Thyroid gland (tissue), 4 donors: ENCODE results near the gene BAG1. TPM values are rescaled to one million over a fixed set of nuclear protein-coding genes. Genes with fewer than 3 reads are reported as not detected.

Experiments
- DNase-seq, 2 donors: peaks; one replicate each; pipeline ENCODE4 v3.0.0-alpha.2; 2019
- H3K27ac ChIP-seq, 3 donors: fragments of 200-600 bp; sonication (generic); 1 replicate in 2 of 3; 2 replicates in 1 of 3; pipeline ENCODE4 v1.5.1; 2016 to 2019; ENCODE audit warnings: mild to moderate bottlenecking in 1 of 3, moderate library complexity in 1 of 3
- H3K27me3 ChIP-seq: fragments of 200-600 bp; sonication (generic); one replicate; pipeline ENCODE4 v1.5.1; 2019
- H3K36me3 ChIP-seq, 2 donors: fragments of 200-600 bp; sonication (generic); one replicate each; pipeline ENCODE4 v1.5.1; 2016 to 2019
- H3K4me1 ChIP-seq, 2 donors: fragments of 200-600 bp; sonication (generic); one replicate each; pipeline ENCODE4 v1.5.1; 2017 to 2019
- H3K4me3 ChIP-seq, 3 donors: fragments of 200-600 bp; sonication (generic); replicated peaks in 1 of 3; 1 replicate in 2 of 3; 2 replicates in 1 of 3; pipeline ENCODE4 v1.5.1; 2016; ENCODE audit warnings: mild to moderate bottlenecking in 1 of 3
- H3K9me3 ChIP-seq: fragments of 200-600 bp; sonication (generic); one replicate; pipeline ENCODE4 v1.5.1; 2017
- POLR2A ChIP-seq, 2 donors: fragments of 450-650 bp; IDR thresholded peaks; one replicate each; pipeline ENCODE4 v1.6.1; 2017; ENCODE audit warnings: antibody characterized with exemption in 2 of 2, mild to moderate bottlenecking in 2 of 2, moderate library complexity in 1 of 2
- WGBS, 2 donors: methylation state at CpG; one replicate each; pipeline ENCODE4 v1.1.5; 2017; 5-methylcytosine and 5-hydroxymethylcytosine counted together
- intact Hi-C: fragments of 100-400 bp; cut with DNase I; formaldehyde crosslinking; loops from one replicate; pipeline ENCODE4 v1.15.1; 2023
- total RNA-seq, 4 donors: library from RNA; depleted of rRNA; stranded (reverse); fragments of >200 nt; gene quantifications; one replicate each; pipeline ENCODE4 v1.2.3, GENCODE V29; 2016
- TF ChIP-seq, protein P1 (sequence below), 6 experiments: fragments of 200-600 bp in 3 of 6; fragments of 450-650 bp in 3 of 6; sonication (generic) in 3 of 6; IDR thresholded peaks; one replicate each; pipeline ENCODE4 v1.5.1; 2016 to 2019; ENCODE audit warnings: antibody characterized with exemption in 6 of 6, mild to moderate bottlenecking in 2 of 6, inconsistent platforms in 1 of 6, moderate library complexity in 1 of 6

BAG1 gene
- total RNA-seq, 4 donors from 2014 or later = 72.0 to 135 (median 99.3) TPM

DNA sequence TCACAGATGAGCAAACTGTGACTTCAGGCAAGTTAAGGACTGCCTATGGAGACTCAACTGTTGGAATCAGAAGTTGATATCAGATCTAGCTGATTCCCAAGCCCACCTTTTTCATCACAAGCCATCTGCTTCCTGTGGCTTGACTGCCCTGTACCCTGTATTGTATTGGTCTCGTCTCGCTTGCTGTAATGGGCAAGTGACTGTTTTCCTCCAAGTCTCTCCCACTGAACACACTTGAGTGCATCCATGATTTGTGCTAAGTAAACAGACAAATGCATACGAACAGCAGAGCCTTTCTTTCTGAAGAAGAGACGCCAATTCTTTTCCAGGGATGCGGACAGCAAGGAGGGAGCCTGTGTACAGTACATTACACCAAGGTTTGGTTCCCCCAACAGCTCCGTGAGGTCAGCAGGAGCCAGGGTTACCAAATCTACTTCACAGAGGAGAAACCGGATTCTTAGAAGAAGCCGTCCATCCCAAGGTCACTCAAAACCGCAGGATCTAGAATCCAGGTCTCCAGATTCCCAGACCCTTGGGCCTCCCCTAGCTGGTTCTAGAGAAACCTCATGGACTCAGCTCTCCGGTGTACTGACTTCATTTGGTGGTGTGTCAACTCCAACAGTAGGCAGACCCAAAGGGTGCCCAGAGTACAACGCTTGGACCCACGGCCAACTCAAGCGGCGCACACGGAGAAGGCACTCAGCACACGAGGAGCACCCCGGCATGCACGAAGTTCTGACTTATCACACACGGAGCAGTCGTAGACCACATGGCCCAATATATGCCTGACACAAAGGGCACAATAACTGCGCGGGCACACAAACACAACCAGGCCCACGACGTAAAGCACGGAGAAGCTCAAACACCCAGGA, 1.1 kb downstream of the BAG1 start:
- TF ChIP-seq, protein P1, sequence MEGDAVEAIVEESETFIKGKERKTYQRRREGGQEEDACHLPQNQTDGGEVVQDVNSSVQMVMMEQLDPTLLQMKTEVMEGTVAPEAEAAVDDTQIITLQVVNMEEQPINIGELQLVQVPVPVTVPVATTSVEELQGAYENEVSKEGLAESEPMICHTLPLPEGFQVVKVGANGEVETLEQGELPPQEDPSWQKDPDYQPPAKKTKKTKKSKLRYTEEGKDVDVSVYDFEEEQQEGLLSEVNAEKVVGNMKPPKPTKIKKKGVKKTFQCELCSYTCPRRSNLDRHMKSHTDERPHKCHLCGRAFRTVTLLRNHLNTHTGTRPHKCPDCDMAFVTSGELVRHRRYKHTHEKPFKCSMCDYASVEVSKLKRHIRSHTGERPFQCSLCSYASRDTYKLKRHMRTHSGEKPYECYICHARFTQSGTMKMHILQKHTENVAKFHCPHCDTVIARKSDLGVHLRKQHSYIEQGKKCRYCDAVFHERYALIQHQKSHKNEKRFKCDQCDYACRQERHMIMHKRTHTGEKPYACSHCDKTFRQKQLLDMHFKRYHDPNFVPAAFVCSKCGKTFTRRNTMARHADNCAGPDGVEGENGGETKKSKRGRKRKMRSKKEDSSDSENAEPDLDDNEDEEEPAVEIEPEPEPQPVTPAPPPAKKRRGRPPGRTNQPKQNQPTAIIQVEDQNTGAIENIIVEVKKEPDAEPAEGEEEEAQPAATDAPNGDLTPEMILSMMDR (IDR thresholded peaks at IDR 0.05) = no peak
- TF ChIP-seq POLR2A (IDR thresholded peaks at IDR 0.05) = peak in 1 of 2 donors; percentile 28
- no peak for DNase-seq
- Histone ChIP-seq H3K36me3 (peaks cover 35 to 36% of the 10 kb centered on the region in 2 donors), H3K9me3 (no peaks in the 10 kb centered on the region), H3K4me3 (peak overlapping the region; percentile 76 to 79 (median 77)), H3K27me3 (no peaks in the 10 kb centered on the region), H3K27ac (peak overlapping the region in 2 of 3 donors; percentile 78 to 89), H3K4me1 (peaks cover 14 to 20% of the 10 kb centered on the region in 2 donors)
- WGBS, 2 donors = 5 to 6% methylated on average over 14 to 25 of the region's 25 CpGs
- intact Hi-C loops = no loop called here

DNA sequence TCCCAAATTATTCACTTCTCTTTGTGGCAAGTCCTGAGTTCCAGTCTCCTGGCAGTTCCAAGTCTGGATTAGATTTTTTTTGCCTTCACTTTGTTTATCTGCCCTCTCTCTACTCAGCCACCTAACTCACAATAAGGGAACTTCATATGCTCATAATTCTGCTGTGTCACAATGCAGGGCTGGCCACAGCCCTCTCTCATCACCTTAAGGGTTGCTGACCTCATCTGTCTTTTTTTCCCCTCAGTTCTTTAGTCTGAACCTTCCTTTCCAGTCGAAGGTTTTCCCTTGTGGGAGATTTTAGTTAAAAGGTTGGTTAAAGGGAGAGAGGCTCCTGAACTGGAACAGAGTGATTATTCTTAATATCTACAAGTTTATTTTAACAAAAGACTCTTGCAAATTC, 4.1 kb downstream of the BAG1 start:
- no peak for TF ChIP-seq POLR2A (IDR thresholded peaks at IDR 0.05)
- TF ChIP-seq, protein P1 (IDR thresholded peaks at IDR 0.05) = no peak

DNA sequence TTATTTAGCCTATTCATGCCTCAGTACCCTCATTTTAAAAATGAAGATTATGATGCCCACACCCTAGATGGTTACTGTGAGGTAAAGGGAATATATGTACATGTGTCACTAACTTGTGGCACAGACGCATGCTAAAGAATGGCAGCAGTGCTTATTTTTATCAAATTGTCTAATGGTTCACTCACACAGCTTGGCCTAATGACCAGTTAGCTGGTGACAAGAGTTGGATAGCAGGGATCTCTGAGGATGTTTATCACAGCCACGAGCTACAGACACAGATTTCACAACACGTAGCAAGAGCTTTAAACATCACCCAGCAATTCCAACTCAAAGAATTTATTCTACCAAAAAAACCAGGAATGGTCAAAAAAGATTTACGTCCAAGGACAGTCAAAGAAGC, 7.2 kb downstream of the BAG1 start:
- intact Hi-C loops = no loop called here
- Histone ChIP-seq H3K27me3 (no peaks in the 10 kb centered on the region), H3K36me3 (peaks cover 81 to 82% of the 10 kb centered on the region in 2 donors), H3K9me3 (no peaks in the 10 kb centered on the region), H3K27ac (no peak overlapping the region), H3K4me1 (no peaks in the 10 kb centered on the region), H3K4me3 (no peak overlapping the region)
- TF ChIP-seq, protein P1 (IDR thresholded peaks at IDR 0.05) = no peak
- TF ChIP-seq POLR2A (IDR thresholded peaks at IDR 0.05) = no peak
- 93 to 97% methylated on average over 4 of the region's 4 CpGs for WGBS, 2 donors
- DNase-seq = no peak

More for the DNA sequence above, 4.1 kb downstream of the BAG1 start:
- no peaks in the 10 kb centered on the region for H3K27me3 ChIP-seq
- H3K9me3 ChIP-seq = no peaks in the 10 kb centered on the region
- H3K4me1 ChIP-seq = peaks cover 7 to 9% of the 10 kb centered on the region in 2 donors
- WGBS, 2 donors = 85 to 89% methylated on average over 1 of the region's 1 CpG
- intact Hi-C loops = no loop called here
- DNase-seq = no peak
- H3K36me3 ChIP-seq = peaks cover 57 to 62% of the 10 kb centered on the region in 2 donors
- no peak overlapping the region for H3K4me3 ChIP-seq
- no peak overlapping the region for H3K27ac ChIP-seq

DNA sequence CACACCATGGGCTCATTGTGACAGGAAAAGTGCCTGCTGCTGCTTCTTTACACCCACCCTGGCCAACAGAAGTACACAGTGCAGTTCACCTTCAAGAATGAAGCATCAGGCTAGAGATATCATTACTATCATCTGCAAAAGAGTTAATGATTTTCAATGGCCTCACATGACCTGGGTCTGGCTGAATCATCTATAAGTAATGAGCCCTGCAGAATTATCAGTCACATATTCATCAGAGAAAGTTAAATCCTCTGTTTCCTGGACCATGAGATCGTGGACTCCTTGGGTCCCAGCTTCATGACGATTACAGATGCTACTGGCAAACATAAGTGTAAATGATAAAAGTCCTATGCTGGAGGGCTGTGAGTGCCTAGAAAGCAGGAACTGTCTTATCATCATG, 8.3 kb downstream of the BAG1 start:
- Histone ChIP-seq H3K9me3 (no peaks in the 10 kb centered on the region), H3K27ac (no peak overlapping the region), H3K27me3 (no peaks in the 10 kb centered on the region), H3K36me3 (peaks cover 73 to 79% of the 10 kb centered on the region in 2 donors), H3K4me1 (no peaks in the 10 kb centered on the region), H3K4me3 (no peak overlapping the region)
- intact Hi-C loops = no loop called here
- WGBS, 2 donors = 92 to 94% methylated on average over 2 of the region's 2 CpGs
- DNase-seq = no peak
- TF ChIP-seq, protein P1 (IDR thresholded peaks at IDR 0.05) = no peak
- TF ChIP-seq POLR2A (IDR thresholded peaks at IDR 0.05) = no peak

DNA sequence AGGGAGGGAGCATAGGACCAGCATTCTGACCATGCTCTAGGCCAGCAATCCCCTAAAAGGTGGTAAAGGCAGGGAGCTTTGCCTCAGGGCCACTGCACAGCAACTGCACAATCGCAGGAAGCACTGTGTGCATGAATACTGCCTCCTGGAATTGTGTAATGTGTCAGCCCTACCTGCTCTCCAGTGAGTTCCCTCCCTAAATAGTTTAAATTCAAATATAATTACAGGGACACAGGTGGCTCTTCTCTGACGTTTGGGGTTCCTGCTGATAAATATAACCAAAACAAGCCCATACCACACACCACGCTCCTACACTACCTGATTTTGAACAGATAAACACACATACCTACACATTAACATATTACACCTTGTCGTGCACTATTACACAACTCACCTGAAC, 9.0 kb downstream of the BAG1 start:
- H3K9me3 ChIP-seq = no peaks in the 10 kb centered on the region
- no peak overlapping the region for H3K27ac ChIP-seq
- H3K4me1 ChIP-seq = no peaks in the 10 kb centered on the region
- WGBS, 2 donors = 92 to 94% methylated on average over 4 of the region's 4 CpGs
- TF ChIP-seq POLR2A (IDR thresholded peaks at IDR 0.05) = no peak
- TF ChIP-seq, protein P1 (IDR thresholded peaks at IDR 0.05) = no peak
- H3K27me3 ChIP-seq = no peaks in the 10 kb centered on the region
- H3K4me3 ChIP-seq = no peak overlapping the region
- DNase-seq = no peak
- intact Hi-C loops = no loop called here
- peaks cover 66 to 71% of the 10 kb centered on the region in 2 donors for H3K36me3 ChIP-seq
